ENCODE results near the gene STON2. TPM values are rescaled to one million over a fixed set of nuclear protein-coding genes. Genes with fewer than 3 reads are reported as not detected.

Gene STON2
- total RNA-seq, 1 donor from 2014 or later, result 77.2 TPM

GRCh38 chr14:81396113-81396512 is 4.0 kb downstream of the STON2 start:
- no peak overlapping the region for H3K27ac Mint-ChIP-seq

GRCh38 chr14:81394739-81395138 is 5.4 kb downstream of the STON2 start:
- no peaks in the 10 kb centered on the region for H3K4me1 Mint-ChIP-seq (ENCODE audit: low read depth)
- H3K9me3 Mint-ChIP-seq (ENCODE audit: low read depth), result no peaks in the 10 kb centered on the region
- DNase-seq (ENCODE audit: low spot score, unreplicated experiment), result no peak
- no peak overlapping the region for H3K27ac Mint-ChIP-seq
- no peak overlapping the region for H3K4me3 Mint-ChIP-seq (ENCODE audit: low read depth)
- no peaks in the 10 kb centered on the region for H3K27me3 Mint-ChIP-seq
- H3K36me3 Mint-ChIP-seq (ENCODE audit: insufficient read depth), result peaks cover 8% of the 10 kb centered on the region
- TF ChIP-seq, protein P1, sequence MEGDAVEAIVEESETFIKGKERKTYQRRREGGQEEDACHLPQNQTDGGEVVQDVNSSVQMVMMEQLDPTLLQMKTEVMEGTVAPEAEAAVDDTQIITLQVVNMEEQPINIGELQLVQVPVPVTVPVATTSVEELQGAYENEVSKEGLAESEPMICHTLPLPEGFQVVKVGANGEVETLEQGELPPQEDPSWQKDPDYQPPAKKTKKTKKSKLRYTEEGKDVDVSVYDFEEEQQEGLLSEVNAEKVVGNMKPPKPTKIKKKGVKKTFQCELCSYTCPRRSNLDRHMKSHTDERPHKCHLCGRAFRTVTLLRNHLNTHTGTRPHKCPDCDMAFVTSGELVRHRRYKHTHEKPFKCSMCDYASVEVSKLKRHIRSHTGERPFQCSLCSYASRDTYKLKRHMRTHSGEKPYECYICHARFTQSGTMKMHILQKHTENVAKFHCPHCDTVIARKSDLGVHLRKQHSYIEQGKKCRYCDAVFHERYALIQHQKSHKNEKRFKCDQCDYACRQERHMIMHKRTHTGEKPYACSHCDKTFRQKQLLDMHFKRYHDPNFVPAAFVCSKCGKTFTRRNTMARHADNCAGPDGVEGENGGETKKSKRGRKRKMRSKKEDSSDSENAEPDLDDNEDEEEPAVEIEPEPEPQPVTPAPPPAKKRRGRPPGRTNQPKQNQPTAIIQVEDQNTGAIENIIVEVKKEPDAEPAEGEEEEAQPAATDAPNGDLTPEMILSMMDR (IDR thresholded peaks at IDR 0.05; ENCODE audit: unreplicated experiment), result no peak

More at GRCh38 chr14:81396113-81396512, 4.0 kb downstream of the STON2 start:
- Mint-ChIP-seq H3K36me3 (ENCODE audit: insufficient read depth) (peaks cover 8% of the 10 kb centered on the region), H3K27me3 (no peaks in the 10 kb centered on the region), H3K4me1 (ENCODE audit: low read depth) (no peaks in the 10 kb centered on the region), H3K9me3 (ENCODE audit: low read depth) (no peaks in the 10 kb centered on the region), H3K4me3 (ENCODE audit: low read depth) (no peak overlapping the region)
- DNase-seq (ENCODE audit: low spot score, unreplicated experiment), result no peak
- TF ChIP-seq, protein P1 (IDR thresholded peaks at IDR 0.05; ENCODE audit: unreplicated experiment), result no peak

- TF ChIP-seq, protein P1 (IDR thresholded peaks at IDR 0.05; ENCODE audit: unreplicated experiment), result no peak
- Mint-ChIP-seq H3K27me3 (no peaks in the 10 kb centered on the region), H3K4me3 (ENCODE audit: low read depth) (no peak overlapping the region), H3K9me3 (ENCODE audit: low read depth) (no peaks in the 10 kb centered on the region), H3K27ac (no peak overlapping the region), H3K36me3 (ENCODE audit: insufficient read depth) (peaks cover 10% of the 10 kb centered on the region), H3K4me1 (ENCODE audit: low read depth) (no peaks in the 10 kb centered on the region)
- DNase-seq (ENCODE audit: low spot score, unreplicated experiment), result no peak
Observed at GRCh38 chr14:81392976-81393643, 7.0 kb downstream of the STON2 start.

DNA sequence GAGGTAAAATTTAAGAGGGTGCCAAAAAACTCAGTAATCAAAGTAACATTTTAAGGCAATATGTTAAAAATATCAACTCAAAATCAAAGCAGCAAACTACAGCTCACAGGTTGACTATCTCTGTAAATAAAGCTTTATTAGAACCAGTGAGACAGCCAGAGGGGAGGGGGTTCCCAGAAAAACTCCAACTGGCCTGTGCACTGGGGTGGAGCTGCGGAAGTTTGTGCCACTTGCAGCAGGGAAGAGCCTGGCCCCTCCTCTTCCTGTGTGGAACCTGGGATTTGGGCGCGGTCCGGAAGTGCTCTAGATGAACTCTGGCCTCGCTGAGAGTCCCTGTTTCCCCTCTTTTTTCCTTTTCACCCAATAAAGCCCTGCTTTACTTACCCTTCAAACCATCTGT is 8.1 kb downstream of the STON2 start:
- Mint-ChIP-seq H3K27ac (no peak overlapping the region), H3K9me3 (ENCODE audit: low read depth) (no peaks in the 10 kb centered on the region)

GRCh38 chr14:81390696-81391095 is 9.4 kb downstream of the STON2 start:
- Mint-ChIP-seq H3K9me3 (ENCODE audit: low read depth) (no peaks in the 10 kb centered on the region), H3K36me3 (ENCODE audit: insufficient read depth) (peaks cover 4% of the 10 kb centered on the region), H3K27ac (no peak overlapping the region), H3K27me3 (no peaks in the 10 kb centered on the region), H3K4me1 (ENCODE audit: low read depth) (no peaks in the 10 kb centered on the region), H3K4me3 (ENCODE audit: low read depth) (no peak overlapping the region)
- no peak for DNase-seq (ENCODE audit: low spot score, unreplicated experiment)
- TF ChIP-seq, protein P1 (IDR thresholded peaks at IDR 0.05; ENCODE audit: unreplicated experiment), result no peak

More for the DNA sequence above, 8.1 kb downstream of the STON2 start:
- no peak for DNase-seq (ENCODE audit: low spot score, unreplicated experiment)
- H3K27me3 Mint-ChIP-seq, result no peaks in the 10 kb centered on the region
- peaks cover 4% of the 10 kb centered on the region for H3K36me3 Mint-ChIP-seq (ENCODE audit: insufficient read depth)
- TF ChIP-seq, protein P1 (IDR thresholded peaks at IDR 0.05; ENCODE audit: unreplicated experiment), result no peak
- H3K4me1 Mint-ChIP-seq (ENCODE audit: low read depth), result no peaks in the 10 kb centered on the region
- H3K4me3 Mint-ChIP-seq (ENCODE audit: low read depth), result no peak overlapping the region
